Endodermal cell (in vitro differentiated cells): ENCODE data around the gene RPLP2. TPM values are rescaled to one million over a fixed set of nuclear protein-coding genes. Genes with fewer than 3 reads are reported as not detected.

ENCODE experiments used
- DNase-seq: peaks from one replicate; pipeline ENCODE4 v3.0.0-alpha.2; 2017
- H3K27ac ChIP-seq: 2 replicates; pipeline ENCODE4 v1.5.1; 2013; ENCODE audit warnings: mild to moderate bottlenecking, low read depth, low read length, moderate library complexity
- H3K27me3 ChIP-seq: 2 replicates; pipeline ENCODE4 v1.6.1; 2013; ENCODE audit warnings: mild to moderate bottlenecking, low read length, moderate library complexity; ENCODE audit not compliant: insufficient read depth, control insufficient read depth, poor library complexity, severe bottlenecking
- H3K36me3 ChIP-seq: 2 replicates; pipeline ENCODE4 v1.7.0; 2013; ENCODE audit warnings: mild to moderate bottlenecking, low read length, moderate library complexity; ENCODE audit not compliant: control insufficient read depth, insufficient read depth
- H3K4me1 ChIP-seq: one replicate; pipeline ENCODE4 v1.7.0; 2013; ENCODE audit warnings: low read length; ENCODE audit not compliant: control insufficient read depth, insufficient read depth
- H3K4me3 ChIP-seq: 2 replicates; pipeline ENCODE4 v1.5.1; 2013; ENCODE audit warnings: mild to moderate bottlenecking, low read length, moderate library complexity
- H3K9ac ChIP-seq: 2 replicates; pipeline ENCODE4 v1.6.1; 2013; ENCODE audit warnings: mild to moderate bottlenecking, low read length, moderate library complexity; ENCODE audit not compliant: poor library complexity, severe bottlenecking; ENCODE audit errors: extremely low read depth
- H3K9me3 ChIP-seq: 2 replicates; pipeline ENCODE4 v1.6.1; 2013; ENCODE audit warnings: mild to moderate bottlenecking, low read length, moderate library complexity; ENCODE audit not compliant: control insufficient read depth
- H3K27ac Mint-ChIP-seq: 2 replicates; pipeline ENCODE4 v1.8.0; 2020; ENCODE audit warnings: mixed read lengths
- H3K27me3 Mint-ChIP-seq: 2 replicates; pipeline ENCODE4 v1.8.0; 2021; ENCODE audit warnings: mild to moderate bottlenecking, mixed read lengths; ENCODE audit not compliant: insufficient read depth
- H3K36me3 Mint-ChIP-seq: 2 replicates; pipeline ENCODE4 v1.8.0; 2020; ENCODE audit warnings: low read depth, mixed read lengths
- H3K4me1 Mint-ChIP-seq: 2 replicates; pipeline ENCODE4 v1.8.0; 2020; ENCODE audit warnings: mixed read lengths
- H3K4me3 Mint-ChIP-seq: 2 replicates; pipeline ENCODE4 v1.8.0; 2020; ENCODE audit warnings: mild to moderate bottlenecking, moderate library complexity, mixed read lengths
- H3K9me3 Mint-ChIP-seq: 2 replicates; pipeline ENCODE4 v1.8.0; 2020; ENCODE audit warnings: mild to moderate bottlenecking, mixed read lengths
- CTCF ChIP-seq: fragments of 200-600 bp; sonication (generic); conservative IDR thresholded peaks from 2 replicates; pipeline ENCODE4 v1.5.0; 2021; ENCODE audit warnings: antibody characterized with exemption, mild to moderate bottlenecking
- WGBS, 2 experiments: methylation state at CpG; one replicate each; pipeline versions ENCODE4 v1.1.5 to v1.1.7; 2013; ENCODE audit warnings: missing lambda C conversion rate in 2 of 2, mixed read lengths in 1 of 2; ENCODE audit not compliant: insufficient coverage in 1 of 2, insufficient read length in 1 of 2; 5-methylcytosine and 5-hydroxymethylcytosine counted together
- total RNA-seq, 2 donors: library from RNA; stranded (reverse); fragmentation: NEBNext Ultra II Directional in 1 of 2; extraction: Animal tissue kit (Norgen Biotek cat#: 25700) in 1 of 2; gene quantifications; 2 replicates in 1 of 2; 3 replicates in 1 of 2; pipeline ENCODE4 v1.2.1, GENCODE V29; 2021

RPLP2 gene
- total RNA-seq, 2 donors from 2014 or later: 1,966 to 2,020 TPM

GRCh38 chr11:769887-770641, 39.7 kb upstream of the RPLP2 start:
- Histone ChIP-seq H3K27ac (no peak overlapping the region), H3K27me3 (no peaks in the 10 kb centered on the region), H3K4me1 (no peaks in the 10 kb centered on the region), H3K9ac (no peak overlapping the region), H3K4me3 (no peak overlapping the region), H3K9me3 (no peaks in the 10 kb centered on the region), H3K36me3 (peaks cover 36% of the 10 kb centered on the region)
- no peak for TF ChIP-seq CTCF
- H3K4me3 Mint-ChIP-seq: no peak overlapping the region
- 93 to 98% methylated on average over 11 to 23 of the region's 23 CpGs for WGBS, 2 experiments
- H3K27me3 Mint-ChIP-seq: no peaks in the 10 kb centered on the region
- no peaks in the 10 kb centered on the region for H3K4me1 Mint-ChIP-seq
- no peak for DNase-seq
- no peaks in the 10 kb centered on the region for H3K9me3 Mint-ChIP-seq
- H3K36me3 Mint-ChIP-seq: peaks cover 34% of the 10 kb centered on the region
- H3K27ac Mint-ChIP-seq: no peak overlapping the region

- H3K4me3 Mint-ChIP-seq: no peak overlapping the region
- peaks cover 5% of the 10 kb centered on the region for H3K4me1 Mint-ChIP-seq
- peaks cover 34% of the 10 kb centered on the region for H3K36me3 Mint-ChIP-seq
- TF ChIP-seq CTCF: no peak
- no peaks in the 10 kb centered on the region for H3K9me3 Mint-ChIP-seq
- no peaks in the 10 kb centered on the region for H3K9me3 ChIP-seq
- no peak overlapping the region for H3K27ac ChIP-seq
- no peak overlapping the region for H3K27ac Mint-ChIP-seq
- no peak overlapping the region for H3K4me3 ChIP-seq
- DNase-seq: no peak
- H3K9ac ChIP-seq: no peak overlapping the region
- H3K27me3 ChIP-seq: no peaks in the 10 kb centered on the region
- peaks cover 35% of the 10 kb centered on the region for H3K36me3 ChIP-seq
- peaks cover 5% of the 10 kb centered on the region for H3K4me1 ChIP-seq
- WGBS, 2 experiments: 95 to 98% methylated on average over 23 to 32 of the region's 32 CpGs
- no peaks in the 10 kb centered on the region for H3K27me3 Mint-ChIP-seq
These were observed 38.8 kb upstream of the RPLP2 start for GRCh38 chr11:770642-771616.

GRCh38 chr11:771617-772204, 38.1 kb upstream of the RPLP2 start:
- Mint-ChIP-seq H3K4me1 (peaks cover 8% of the 10 kb centered on the region), H3K4me3 (no peak overlapping the region), H3K27me3 (no peaks in the 10 kb centered on the region), H3K27ac (no peak overlapping the region), H3K9me3 (no peaks in the 10 kb centered on the region), H3K36me3 (peaks cover 29% of the 10 kb centered on the region)
- H3K36me3 ChIP-seq: peaks cover 33% of the 10 kb centered on the region
- no peaks in the 10 kb centered on the region for H3K27me3 ChIP-seq
- WGBS, 2 experiments: 86 to 88% methylated on average over 9 to 15 of the region's 15 CpGs
- H3K27ac ChIP-seq: no peak overlapping the region
- H3K9ac ChIP-seq: no peak overlapping the region
- no peak for DNase-seq
- peaks cover 5% of the 10 kb centered on the region for H3K4me1 ChIP-seq
- no peak overlapping the region for H3K4me3 ChIP-seq
- H3K9me3 ChIP-seq: no peaks in the 10 kb centered on the region
- TF ChIP-seq CTCF: no peak
